K562 (cell line): ENCODE measurements around the gene MAP4K4. TPM values are rescaled to one million over a fixed set of nuclear protein-coding genes. Genes with fewer than 3 reads are reported as not detected.

Source experiments
- ARID2 ChIP-seq: fragments of 450-650 bp; IDR thresholded peaks from 2 replicates; pipeline ENCODE4 v1.6.1; 2017; ENCODE audit warnings: antibody characterized with exemption, mild to moderate bottlenecking
- CHAMP1 ChIP-seq: fragments of 450-650 bp; IDR thresholded peaks from 2 replicates; pipeline ENCODE4 v1.6.1; 2016; ENCODE audit warnings: mild to moderate bottlenecking
- E2F1 ChIP-seq: sonication (generic); formaldehyde crosslinking; IDR thresholded peaks from 2 replicates; pipeline ENCODE4 v1.8.1; 2023; ENCODE audit warnings: mild to moderate bottlenecking, missing genetic modification reagents, moderate library complexity
- MEF2A ChIP-seq: IDR thresholded peaks from 2 replicates; pipeline ENCODE4 v1.6.1; 2011; ENCODE audit warnings: low read depth, mild to moderate bottlenecking, low read length, moderate library complexity; ENCODE audit not compliant: control insufficient read depth
- NCOA1 ChIP-seq: fragments of 450-650 bp; IDR thresholded peaks from 2 replicates; pipeline ENCODE4 v1.6.1; 2016; ENCODE audit warnings: low read depth
- RBM15 ChIP-seq: fragments of 200-400 bp; formaldehyde crosslinking; IDR thresholded peaks from 2 replicates; pipeline ENCODE4 v1.6.1; 2018; ENCODE audit warnings: mild to moderate bottlenecking, low read length, moderate library complexity; ENCODE audit not compliant: insufficient read depth
- SRF ChIP-seq, 2 experiments: fragments of 250-450, 450-650 bp in 1 of 2; sonication (Bioruptor Pico) in 1 of 2; sonication (generic) in 1 of 2; formaldehyde crosslinking; IDR thresholded peaks; 2 replicates each; pipeline versions ENCODE4 v1.5.0 to v1.5.1; 2020 to 2022; ENCODE audit warnings: mild to moderate bottlenecking in 1 of 2, missing genetic modification reagents in 1 of 2
- STAT5B ChIP-seq: fragments of 250-450 bp; sonication (Bioruptor Pico); IDR thresholded peaks from 2 replicates; pipeline ENCODE4 v1.8.0; 2021; ENCODE audit warnings: mild to moderate bottlenecking, inconsistent platforms
- TEAD4 ChIP-seq, 2 experiments: sonication (generic) in 1 of 2; formaldehyde crosslinking in 1 of 2; IDR thresholded peaks; 2 replicates each; pipeline versions ENCODE4 v1.6.1 to v1.8.0; 2012 to 2022; ENCODE audit warnings: borderline replicate concordance in 1 of 2, inconsistent platforms in 1 of 2, low read length in 1 of 2, mild to moderate bottlenecking in 1 of 2, missing genetic modification reagents in 1 of 2
- ZNF274 ChIP-seq: IDR thresholded peaks from 2 replicates; pipeline ENCODE4 v1.6.1; 2011; ENCODE audit warnings: low read depth, mild to moderate bottlenecking, low read length, moderate library complexity, borderline replicate concordance
- ZNF398 ChIP-seq: fragments of 250-450 bp; sonication (Bioruptor Pico); IDR thresholded peaks from 2 replicates; pipeline ENCODE4 v1.8.0; 2021; ENCODE audit warnings: moderate library complexity, mild to moderate bottlenecking, inconsistent platforms
- ZNF586 ChIP-seq: fragments of 450-650 bp; formaldehyde crosslinking; conservative IDR thresholded peaks from 2 replicates; pipeline ENCODE4 v1.4.0; 2020; ENCODE audit warnings: mild to moderate bottlenecking, moderate library complexity
- ZNF696 ChIP-seq: fragments of 250-450 bp; sonication (Bioruptor Pico); conservative IDR thresholded peaks from 2 replicates; pipeline ENCODE4 v1.4.0; 2020; ENCODE audit warnings: mild to moderate bottlenecking, moderate library complexity
- polyA plus RNA-seq, 8 experiments: library from polyadenylated mRNA; depleted of rRNA in 4 of 8; stranded (reverse) in 5 of 8; unstranded in 3 of 8; fragments of >200 nt; fragmentation: Nextera tagmentation in 2 of 8; fragmentation: Illumina TruSeq in 1 of 8; extraction: Ambion mirVana in 2 of 8; extraction: Trizol in 1 of 8; gene quantifications; 2 replicates each; pipeline versions ENCODE4 v1.2.1 to v1.2.3, GENCODE V29; 2011 to 2014; ENCODE audit warnings: inconsistent platforms in 1 of 8, missing spikeins in 1 of 8
- total RNA-seq, 7 experiments: library from RNA; depleted of rRNA in 6 of 7; stranded (reverse); fragments of >200 nt in 6 of 7; fragmentation: Illumina TruSeq in 2 of 7; extraction: Trizol in 2 of 7; gene quantifications; 2 replicates each; pipeline versions ENCODE4 v1.2.1 to v1.2.3, GENCODE V29; 2011 to 2021; ENCODE audit warnings: low replicate concordance in 1 of 7

Gene MAP4K4
- total and polyA plus RNA-seq, 9 of the 15 experiments (the other 6 are each of a cell fraction or from before 2014, with no cell fraction given): 7.6 to 76.4 (median 50.6) TPM

- TF ChIP-seq E2F1 (CRISPR knock-in tag) (no peak), CHAMP1 (no peak), RBM15 (no peak), NCOA1 (no peak), ZNF586 (CRISPR knock-in tag) (no peak), SRF (CRISPR knock-in tag; IDR thresholded peaks at IDR 0.05) (no peak), ARID2 (no peak), ZNF696 (CRISPR knock-in tag) (no peak), STAT5B (CRISPR knock-in tag) (no peak), TEAD4 (IDR thresholded peaks at IDR 0.05; ENCODE audit: low read length) (peak; percentile 64; the same call in 1 of the 2 replicates), TEAD4 (CRISPR knock-in tag; IDR thresholded peaks at IDR 0.05; ENCODE audit: borderline replicate concordance) (no peak), ZNF398 (CRISPR knock-in tag) (no peak), MEF2A (no peak), ZNF274 (no peak)
Observed at GRCh38 chr2:101827246-101827645, 129.7 kb downstream of the MAP4K4 start (continued).
